A549 (cell line): ENCODE data around the gene LRRC51.

Experiments
- CTCF ChIP-seq: fragments of >200 bp; sonication (Bioruptor Twin); formaldehyde crosslinking; IDR thresholded peaks from 3 replicates; pipeline ENCODE4 v1.5.1; 2016
- EP300 ChIP-seq, 2 experiments: fragments of >200 bp; sonication (Bioruptor Twin); formaldehyde crosslinking; IDR thresholded peaks; 2 replicates in 1 of 2; 3 replicates in 1 of 2; pipeline ENCODE4 v1.6.1; 2016 to 2017
- NFE2L2 ChIP-seq: fragments of 150-350 bp; conservative IDR thresholded peaks from 2 replicates; pipeline ENCODE4 v1.6.1; 2014; ENCODE audit warnings: low read length
- POLR2A ChIP-seq: IDR thresholded peaks from 2 replicates; pipeline ENCODE4 v1.6.1; 2012; ENCODE audit warnings: mild to moderate bottlenecking, low read length
- POLR2AphosphoS2 ChIP-seq: conservative IDR thresholded peaks from 2 replicates; pipeline ENCODE4 v1.6.1; 2012; ENCODE audit warnings: low read length, improper control_type of control experiment, inconsistent platforms
- REST ChIP-seq: fragments of 200-600 bp; sonication (generic); IDR thresholded peaks from 2 replicates; pipeline ENCODE4 v1.6.1; 2016; ENCODE audit warnings: antibody characterized with exemption, mild to moderate bottlenecking, moderate library complexity
- TF ChIP-seq, protein P1 (sequence below): IDR thresholded peaks from 2 replicates; pipeline ENCODE4 v1.6.1; 2012

DNA sequence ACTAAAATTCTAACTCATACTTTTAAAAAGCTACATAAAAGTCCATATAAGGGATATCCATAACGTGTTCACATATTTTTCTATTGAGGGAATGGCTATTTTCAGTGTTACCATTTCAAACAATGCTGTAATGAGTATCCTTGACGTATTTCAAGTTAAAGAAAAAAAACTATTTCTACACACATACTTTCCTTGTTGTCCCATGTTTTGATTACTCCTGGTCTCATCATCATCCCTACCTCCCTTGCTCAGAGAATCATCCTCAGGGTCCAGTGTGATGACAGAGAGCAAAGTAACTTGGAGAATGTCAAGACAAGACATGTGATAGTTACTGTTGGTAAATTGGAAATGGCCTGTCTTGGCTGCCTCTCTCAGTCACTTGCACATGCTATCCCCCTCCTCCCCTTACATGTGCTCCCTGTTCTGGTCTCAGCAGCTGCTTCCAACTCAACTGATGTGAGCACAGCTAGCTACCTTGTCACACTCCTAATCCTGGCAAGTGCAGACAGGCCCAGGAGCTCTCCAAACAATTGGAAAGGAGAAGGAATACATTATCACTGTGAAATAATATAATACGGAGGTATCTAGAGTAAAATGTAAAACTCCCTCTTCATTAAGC is 22.1 kb upstream of the LRRC51 start:
- TF ChIP-seq CTCF (no peak), POLR2AphosphoS2 (no peak), NFE2L2 (no peak), EP300 (IDR thresholded peaks at IDR 0.05) (no peak), POLR2A (no peak), REST (no peak)
- TF ChIP-seq, protein P1, sequence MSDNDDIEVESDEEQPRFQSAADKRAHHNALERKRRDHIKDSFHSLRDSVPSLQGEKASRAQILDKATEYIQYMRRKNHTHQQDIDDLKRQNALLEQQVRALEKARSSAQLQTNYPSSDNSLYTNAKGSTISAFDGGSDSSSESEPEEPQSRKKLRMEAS = no peak
